ENCODE data around the gene ARL5B. TPM values are rescaled to one million over a fixed set of nuclear protein-coding genes. Genes with fewer than 3 reads are reported as not detected.
A peak's percentile ranks its signal among the peaks of the same experiment; 100 is the strongest.

ARL5B gene
- total and polyA plus RNA-seq, 9 of the 15 experiments (the other 6 are each of a cell fraction or from before 2014, with no cell fraction given) = 4.1 to 22.2 (median 15.1) TPM

- no peak overlapping the region for H3K4me3 ChIP-seq
- H2AFZ ChIP-seq (ENCODE audit: low read depth, low read length) = no peak overlapping the region
- BruUV-seq (replicated peaks) = no TSS peak
- H4K20me1 ChIP-seq (replicated peaks; ENCODE audit: control insufficient read depth, insufficient read depth, low read length) = no peaks in the 10 kb centered on the region
- POLR2A ChIA-PET = no interaction called here
- no peak overlapping the region for H3K9ac ChIP-seq (ENCODE audit: insufficient read depth in 1 of 2, low read depth in 2 of 2, low read length in 2 of 2)
- no peak overlapping the region for H3K27ac ChIP-seq (ENCODE audit: extremely low read depth, low read depth, low read length)
- H3K79me2 ChIP-seq (ENCODE audit: control insufficient read depth, insufficient read depth, low read length) = no peaks in the 10 kb centered on the region
- intact Hi-C loops (cut with micrococcal nuclease) (no loop called here), in situ Hi-C loops (cut with MboI) (no loop called here)
- H3K4me1 ChIP-seq (replicated peaks in 1 of 2; ENCODE audit: control insufficient read depth in 2 of 2, insufficient read depth in 2 of 2, low read length in 2 of 2) = no peaks in the 10 kb centered on the region; a peak in 1 of 5 replicates
- FAIRE-seq (peak; percentile 35), DNase-seq (ENCODE audit: extremely low read depth in 1 of 4, low spot score in 3 of 4) (no peak), ATAC-seq (no peak)
- no peaks in the 10 kb centered on the region for H3K9me3 ChIP-seq (replicated peaks; ENCODE audit: control insufficient read depth, insufficient read depth, low read depth, low read length)
- 44% methylated on average over 4 of the region's 4 CpGs for WGBS (ENCODE audit: insufficient coverage, low coverage, missing lambda C conversion rate)
- no peaks in the 10 kb centered on the region for H3K27me3 ChIP-seq (ENCODE audit: control insufficient read depth in 2 of 2, insufficient read depth in 2 of 2, low read length in 2 of 2)
- H3K36me3 ChIP-seq (ENCODE audit: control insufficient read depth, insufficient read depth, low read length) = peaks cover 3% of the 10 kb centered on the region; the same call in 2 of the 3 replicates
- CTCF ChIA-PET (ENCODE audit: low intra/inter-chr PET ratio) = no interaction called here
- H3K4me2 ChIP-seq (ENCODE audit: insufficient read depth, low read length) = no peak overlapping the region
- H3K9me1 ChIP-seq (ENCODE audit: control insufficient read depth, insufficient read depth, low read length) = no peaks in the 10 kb centered on the region
- TF ChIP-seq HBP1 (CRISPR knock-in tag; IDR thresholded peaks at IDR 0.05) (no peak), POLR3G (IDR thresholded peaks at IDR 0.05; ENCODE audit: extremely low read depth, insufficient read length, insufficient replicate concordance) (no peak), CBX8 (IDR thresholded peaks at IDR 0.05; ENCODE audit: borderline replicate concordance, extremely low read depth, low read depth, low read length, poor library complexity, severe bottlenecking) (no peak), POLR2A (conservative IDR thresholded peaks at IDR 0.05) (no peak), ZSCAN32 (CRISPR knock-in tag; IDR thresholded peaks at IDR 0.05) (no peak), MED1 (CRISPR knock-in tag; IDR thresholded peaks at IDR 0.05; ENCODE audit: borderline replicate concordance) (no peak), MNT (conservative IDR thresholded peaks at IDR 0.05) (no peak), SMAD3 (CRISPR knock-in tag; conservative IDR thresholded peaks at IDR 0.05) (no peak), ILF3 (IDR thresholded peaks at IDR 0.05; ENCODE audit: borderline replicate concordance) (no peak), ZZZ3 (IDR thresholded peaks at IDR 0.05) (no peak), GTF2F1 (IDR thresholded peaks at IDR 0.05; ENCODE audit: low read depth, low read length) (no peak), E2F4 (CRISPR knock-in tag; IDR thresholded peaks at IDR 0.05; ENCODE audit: low read depth) (no peak), ZNF444 (CRISPR knock-in tag; IDR thresholded peaks at IDR 0.05) (no peak), SMARCC2 (IDR thresholded peaks at IDR 0.05; ENCODE audit: low read depth) (no peak), MXD1 (CRISPR knock-in tag; IDR thresholded peaks at IDR 0.05; ENCODE audit: borderline replicate concordance, poor library complexity, severe bottlenecking) (no peak), TAF9B (IDR thresholded peaks at IDR 0.05; ENCODE audit: partially characterized antibody) (no peak)
Measured at GRCh38 chr10:18681971-18682411, 22.8 kb downstream of the ARL5B start.
